SK-N-MC (cell line): ENCODE data around the gene MOGAT3.

Source experiments
- DNase-seq: peaks from one replicate; pipeline ENCODE4 v3.0.0-alpha.2; 2011; ENCODE audit warnings: low read depth, low spot score
- H3K27ac ChIP-seq: fragments of 200-600 bp; sonication (generic); 2 replicates; pipeline ENCODE4 v1.5.1; 2016; ENCODE audit warnings: mixed run types
- H3K36me3 ChIP-seq: fragments of 200-600 bp; sonication (generic); 2 replicates; pipeline ENCODE4 v1.6.1; 2017; ENCODE audit warnings: antibody characterized with exemption, low read length, mixed read lengths; ENCODE audit not compliant: insufficient read depth
- H3K4me3 ChIP-seq: fragments of 200-600 bp; sonication (generic); 2 replicates; pipeline ENCODE4 v1.5.1; 2016
- H3K9ac ChIP-seq: fragments of 200-600 bp; sonication (generic); 2 replicates; pipeline ENCODE4 v1.8.0; 2017; ENCODE audit warnings: mixed run types, mixed read lengths; ENCODE audit not compliant: insufficient read length
- H3K9me3 ChIP-seq: fragments of 200-600 bp; sonication (generic); 2 replicates; pipeline ENCODE4 v1.6.1; 2017; ENCODE audit warnings: low read depth, mild to moderate bottlenecking, antibody characterized with exemption, low read length, moderate library complexity, mixed read lengths
- EZH2 ChIP-seq: fragments of 200-600 bp; sonication (generic); IDR thresholded peaks from one replicate; pipeline ENCODE4 v1.6.1; 2017; ENCODE audit warnings: antibody characterized with exemption
- FOXP2 ChIP-seq: optimal IDR thresholded peaks from 2 replicates; pipeline ENCODE3; 2011; ENCODE audit warnings: mild to moderate bottlenecking, moderate library complexity; ENCODE audit not compliant: insufficient read depth; ENCODE audit errors: extremely low read length, control extremely low read depth
- POLR2AphosphoS5 ChIP-seq: IDR thresholded peaks from 2 replicates; pipeline ENCODE4 v1.6.1; 2012; ENCODE audit warnings: mild to moderate bottlenecking, low read depth, low read length, borderline replicate concordance

Gene MOGAT3

DNA sequence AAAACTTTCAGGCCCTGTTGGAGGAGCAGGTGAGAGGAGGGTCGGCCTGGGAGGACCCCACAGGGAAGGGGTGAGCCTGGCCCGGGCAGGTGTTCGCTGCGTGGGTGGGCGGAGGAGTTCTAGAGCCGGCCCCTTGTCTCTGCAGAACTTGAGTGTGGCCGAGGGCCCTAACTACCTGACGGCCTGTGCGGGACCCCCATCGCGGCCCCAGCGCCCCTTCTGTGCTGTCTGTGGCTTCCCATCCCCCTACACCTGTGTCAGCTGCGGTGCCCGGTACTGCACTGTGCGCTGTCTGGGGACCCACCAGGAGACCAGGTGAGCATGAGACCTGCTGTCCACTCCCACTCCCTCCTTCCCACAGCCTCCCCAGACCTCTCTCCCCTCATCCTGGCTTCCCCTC, 22.7 kb upstream of the MOGAT3 start:
- TF ChIP-seq FOXP2, result no peak
- TF ChIP-seq POLR2AphosphoS5, result no peak
- no peak for TF ChIP-seq EZH2
- DNase-seq, result no peak
- H3K27ac ChIP-seq, result no peak overlapping the region
- H3K36me3 ChIP-seq, result peaks cover 5% of the 10 kb centered on the region; the same call in 1 of the 2 replicates
- no peaks in the 10 kb centered on the region for H3K9me3 ChIP-seq
- H3K4me3 ChIP-seq, result no peak overlapping the region
- H3K9ac ChIP-seq, result no peak overlapping the region

DNA sequence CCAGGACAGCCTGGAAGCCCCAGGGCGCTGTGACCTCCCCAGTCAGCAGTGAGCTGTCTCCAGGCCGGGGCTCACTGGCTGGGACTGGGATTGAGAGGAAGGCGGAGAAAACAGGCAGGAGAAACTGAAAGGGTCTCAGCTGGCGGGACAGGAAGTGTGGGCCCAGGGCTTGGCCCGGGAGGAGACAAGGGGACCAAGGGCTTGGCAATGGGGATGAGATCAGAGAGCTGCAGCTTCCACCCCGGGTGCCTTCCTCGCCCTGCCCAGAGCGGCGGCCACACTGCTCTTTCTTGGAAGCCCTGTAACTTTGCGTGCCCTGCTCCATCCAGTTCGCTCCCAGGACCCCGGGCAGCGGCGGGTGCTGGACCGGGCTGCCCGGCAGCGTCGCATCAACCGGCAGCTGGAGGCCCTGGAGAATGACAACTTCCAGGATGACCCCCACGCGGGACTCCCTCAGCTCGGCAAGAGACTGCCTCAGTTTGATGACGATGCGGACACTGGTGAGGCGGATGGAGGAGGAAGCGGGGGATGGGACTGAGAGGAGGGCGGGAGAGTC, 21.5 kb upstream of the MOGAT3 start:
- DNase-seq, result no peak
- TF ChIP-seq EZH2 (no peak), POLR2AphosphoS5 (no peak), FOXP2 (no peak)
- Histone ChIP-seq H3K4me3 (no peak overlapping the region), H3K27ac (no peak overlapping the region), H3K36me3 (peaks cover 5% of the 10 kb centered on the region; the same call in 1 of the 2 replicates), H3K9ac (no peak overlapping the region), H3K9me3 (no peaks in the 10 kb centered on the region)

- peaks cover 5% of the 10 kb centered on the region; the same call in 1 of the 2 replicates for H3K36me3 ChIP-seq
- no peak overlapping the region for H3K9ac ChIP-seq
- DNase-seq, result no peak
- TF ChIP-seq POLR2AphosphoS5 (no peak), EZH2 (no peak), FOXP2 (no peak)
- no peaks in the 10 kb centered on the region for H3K9me3 ChIP-seq
- no peak overlapping the region for H3K4me3 ChIP-seq
- no peak overlapping the region for H3K27ac ChIP-seq
Observed at GRCh38 chr7:101220295-101220694, 19.5 kb upstream of the MOGAT3 start.

DNA sequence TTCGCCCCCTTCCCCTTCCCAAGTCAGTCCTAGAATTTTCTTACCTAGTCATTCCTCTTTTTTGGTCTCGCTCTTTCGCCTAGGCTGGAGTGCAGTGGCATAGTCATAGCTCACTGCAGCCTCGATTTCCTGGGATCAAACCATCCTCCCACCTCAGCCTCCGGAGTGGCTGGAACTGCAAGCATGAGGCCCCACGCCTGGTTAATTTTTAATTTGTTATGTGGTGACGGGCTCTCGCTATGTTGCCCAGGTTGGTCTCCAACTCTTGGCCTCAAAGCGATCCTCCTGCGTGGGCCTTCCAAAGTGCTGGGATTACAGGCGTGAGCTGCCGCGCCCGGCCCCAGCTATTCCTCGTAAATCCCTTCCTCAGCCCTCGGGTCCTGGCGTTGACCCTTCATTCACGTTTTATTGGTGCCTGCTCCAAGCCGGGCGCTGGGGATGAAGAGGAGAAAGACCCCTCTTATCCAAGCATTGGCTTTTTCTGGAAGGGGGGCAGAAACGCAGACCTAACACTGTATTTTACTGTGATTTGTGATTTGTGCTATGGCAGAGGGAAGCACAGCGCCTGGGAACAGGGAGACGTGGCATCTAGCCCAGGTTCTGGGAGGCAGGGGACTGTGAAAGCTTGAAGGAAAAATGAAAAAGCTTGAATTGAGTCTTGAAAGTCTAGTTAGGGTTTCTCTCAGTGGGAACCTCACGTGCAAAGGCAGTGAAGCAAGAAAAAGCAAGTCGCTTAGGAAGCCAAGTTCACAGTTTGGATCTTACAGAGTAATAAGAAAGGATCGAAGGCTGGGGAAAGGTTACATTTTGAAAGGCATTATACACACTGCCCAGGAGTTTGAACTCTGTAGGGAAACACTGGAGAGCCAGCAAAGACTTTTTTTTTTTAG, 17.6 kb upstream of the MOGAT3 start:
- Histone ChIP-seq H3K27ac (no peak overlapping the region), H3K36me3 (no peaks in the 10 kb centered on the region; the same call in 1 of the 2 replicates), H3K4me3 (peak overlapping the region; percentile 99), H3K9me3 (no peaks in the 10 kb centered on the region), H3K9ac (peak overlapping the region; percentile 86)
- no peak for DNase-seq
- TF ChIP-seq FOXP2 (no peak), EZH2 (no peak)

GRCh38 chr7:101217388-101218235, 16.8 kb upstream of the MOGAT3 start, which contains the start of the genes PLOD3 and ZNHIT1:
Gene PLOD3, minus strand, starts transcription at chr7:101217581. Its CDS starts 307 bp downstream, at chr7:101217274.
Gene ZNHIT1, plus strand, starts transcription at chr7:101218165. Its CDS starts 31 bp downstream, at chr7:101218196.
- H3K4me3 ChIP-seq, result peak within 1 kb of the TSS; percentile 99
- peak; percentile 97 for DNase-seq
- no peaks in the 10 kb centered on the region for H3K9me3 ChIP-seq
- H3K9ac ChIP-seq, result peak within 1 kb of the TSS; percentile 86
- TF ChIP-seq FOXP2 (no peak), POLR2AphosphoS5 (peak; percentile 54), EZH2 (no peak)
- H3K36me3 ChIP-seq, result no peaks in the 10 kb centered on the region; the same call in 1 of the 2 replicates
- H3K27ac ChIP-seq, result peak within 1 kb of the TSS; percentile 73

DNA sequence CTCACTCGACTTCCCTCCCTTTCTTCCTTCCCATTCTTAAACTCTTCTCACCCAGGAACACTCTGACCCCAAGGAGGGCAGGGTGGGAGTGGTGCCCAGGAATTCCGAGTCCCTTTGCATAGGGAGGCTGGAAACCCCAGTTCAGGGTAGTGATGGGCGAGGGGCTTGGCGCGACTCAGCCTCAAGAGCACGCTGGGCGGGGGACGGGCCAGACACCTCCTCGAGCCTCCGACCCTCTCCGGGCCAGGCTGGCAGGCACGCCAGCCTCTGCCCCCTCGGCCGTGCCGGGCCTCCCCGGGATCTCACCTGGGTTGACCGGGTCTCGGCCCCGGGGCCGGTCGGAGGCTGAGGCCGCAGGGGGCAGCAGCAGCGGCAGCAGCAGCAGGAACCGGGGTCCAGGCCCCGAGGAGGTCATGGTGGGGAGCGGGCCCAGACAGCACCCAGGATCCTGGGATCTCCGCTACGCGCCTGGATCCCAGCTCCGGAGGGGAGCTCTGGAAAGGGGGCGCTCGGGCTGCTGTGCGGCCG, 16.1 kb upstream of the MOGAT3 start:
- no peak for TF ChIP-seq EZH2
- no peak for TF ChIP-seq FOXP2
- TF ChIP-seq POLR2AphosphoS5, result no peak
- Histone ChIP-seq H3K27ac (no peak overlapping the region), H3K9me3 (no peaks in the 10 kb centered on the region), H3K36me3 (no peaks in the 10 kb centered on the region; the same call in 1 of the 2 replicates), H3K4me3 (peak overlapping the region; percentile 99), H3K9ac (peak overlapping the region; percentile 70)
- no peak for DNase-seq

- Histone ChIP-seq H3K4me3 (peak overlapping the region; percentile 99), H3K9me3 (no peaks in the 10 kb centered on the region), H3K27ac (no peak overlapping the region), H3K9ac (peak overlapping the region; percentile 70), H3K36me3 (no peaks in the 10 kb centered on the region; the same call in 1 of the 2 replicates)
- no peak for DNase-seq
- TF ChIP-seq EZH2 (no peak), FOXP2 (no peak), POLR2AphosphoS5 (no peak)
Observed at GRCh38 chr7:101216001-101216859, 15.4 kb upstream of the MOGAT3 start.
